ENCODE results near the gene UBE2D1.

Gene UBE2D1

GRCh38 chr10:58305821-58306220 lies 29.0 kb upstream of the UBE2D1 start:
- TF ChIP-seq CTCF (conservative IDR thresholded peaks at IDR 0.05), result no peak
- no peak overlapping the region for H3K27ac ChIP-seq

- no peak overlapping the region for H3K27ac ChIP-seq
- no peak for TF ChIP-seq CTCF (conservative IDR thresholded peaks at IDR 0.05)
These were observed 27.1 kb upstream of the UBE2D1 start for GRCh38 chr10:58307676-58308075.

GRCh38 chr10:58311026-58311425 lies 23.8 kb upstream of the UBE2D1 start:
- TF ChIP-seq CTCF (conservative IDR thresholded peaks at IDR 0.05), result no peak
- H3K27ac ChIP-seq, result no peak overlapping the region

- TF ChIP-seq CTCF (conservative IDR thresholded peaks at IDR 0.05), result no peak
These were observed 17.9 kb upstream of the UBE2D1 start for GRCh38 chr10:58316874-58317273.

GRCh38 chr10:58318346-58318745 lies 16.5 kb upstream of the UBE2D1 start:
- no peak for TF ChIP-seq CTCF (conservative IDR thresholded peaks at IDR 0.05)
- H3K27ac ChIP-seq, result no peak overlapping the region

More at GRCh38 chr10:58316874-58317273, 17.9 kb upstream of the UBE2D1 start:
- no peak overlapping the region for H3K27ac ChIP-seq

- no peak overlapping the region for H3K27ac ChIP-seq
- TF ChIP-seq CTCF (conservative IDR thresholded peaks at IDR 0.05), result no peak
These were observed 15.2 kb upstream of the UBE2D1 start for GRCh38 chr10:58319599-58319998.

GRCh38 chr10:58320351-58321049 lies 14.3 kb upstream of the UBE2D1 start:
- no peak overlapping the region for H3K27ac ChIP-seq
- TF ChIP-seq CTCF (conservative IDR thresholded peaks at IDR 0.05), result no peak
